ENCODE data around the gene ARHGEF39.

- no peak for TF ChIP-seq CTCF (IDR thresholded peaks at IDR 0.05)
- no peak for TF ChIP-seq POLR2A (IDR thresholded peaks at IDR 0.05)
Observed at GRCh38 chr9:35690294-35690613, 25.3 kb upstream of the ARHGEF39 start.
